GM19035 (cell line): ENCODE measurements around the gene GBE1.
"Not testable (repeated sequence)": the region's sequence is repeated elsewhere in the genome, so short reads cannot be mapped to it uniquely, and the experiment has no call there.

Experiments
- ATAC-seq: cut with Tn5 transposase; IDR thresholded peaks from one replicate; pipeline ENCODE4 v1.9.1; 2021; ENCODE audit not compliant: unreplicated experiment

GBE1 gene

DNA sequence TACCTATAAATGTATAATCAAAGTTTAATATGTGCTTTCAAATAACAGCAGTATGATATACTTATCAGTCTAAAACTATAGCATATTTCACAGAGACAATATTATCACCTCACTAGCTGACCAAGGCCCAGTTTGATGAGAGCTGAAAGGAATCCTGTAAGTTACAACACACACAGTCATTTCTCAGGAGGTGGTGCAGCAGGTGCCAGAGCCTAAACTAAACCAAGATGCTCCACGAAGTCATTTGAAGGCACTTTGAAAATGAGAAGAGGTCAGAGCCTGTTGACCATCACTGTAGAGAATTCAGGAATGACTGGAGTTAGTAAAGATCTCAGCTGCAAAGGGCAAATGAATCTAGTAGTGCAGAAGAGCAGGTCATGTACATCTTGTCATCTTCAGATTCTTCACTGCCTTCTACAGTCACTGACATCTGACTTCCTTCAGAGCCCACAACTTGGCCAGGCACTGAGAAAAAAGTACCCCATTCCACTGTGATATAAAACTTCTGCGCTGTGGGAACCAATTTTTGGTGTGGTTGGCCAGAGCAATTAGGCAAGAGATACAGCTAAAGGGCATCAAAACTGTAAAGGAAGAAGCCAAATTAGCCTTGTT is 7.9 kb downstream of the GBE1 start:
- ATAC-seq: no peak

DNA sequence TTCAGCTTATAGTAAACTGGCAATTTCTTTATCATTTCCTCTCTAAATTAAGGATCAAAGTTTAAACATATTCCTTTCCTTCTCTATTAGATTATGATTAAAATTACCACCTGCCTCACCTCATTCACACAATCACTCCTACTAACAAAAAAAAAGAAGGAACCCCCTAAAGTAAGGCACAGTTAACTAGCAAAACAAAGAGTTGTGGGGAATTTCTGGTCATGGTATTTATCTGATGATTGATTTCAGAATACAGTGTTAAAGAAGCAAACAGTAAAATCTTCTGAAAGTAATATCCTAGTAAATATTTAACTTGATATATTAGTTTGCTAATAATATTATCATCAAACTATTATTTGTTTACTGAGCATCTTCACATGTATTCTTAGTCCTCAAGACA is 8.8 kb downstream of the GBE1 start:
- ATAC-seq: no peak

DNA sequence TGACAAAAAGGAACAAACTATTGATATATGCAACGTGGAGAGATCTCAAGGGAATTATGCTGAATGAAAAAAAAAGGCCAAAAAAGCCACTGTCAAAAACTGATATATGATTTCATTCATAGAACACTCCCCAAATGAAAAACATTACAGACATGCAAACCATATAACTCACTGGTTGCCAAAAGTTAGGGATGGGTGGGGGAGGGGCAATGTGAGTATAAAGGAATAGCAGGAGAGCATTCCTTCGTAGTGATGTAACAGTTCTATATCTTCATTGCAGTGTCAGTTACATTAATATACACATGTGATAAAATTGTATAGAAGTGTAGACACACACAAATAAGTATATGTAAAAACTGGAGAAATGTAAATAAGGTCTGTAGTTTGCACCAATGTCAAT is 12.2 kb downstream of the GBE1 start:
- no peak for ATAC-seq

DNA sequence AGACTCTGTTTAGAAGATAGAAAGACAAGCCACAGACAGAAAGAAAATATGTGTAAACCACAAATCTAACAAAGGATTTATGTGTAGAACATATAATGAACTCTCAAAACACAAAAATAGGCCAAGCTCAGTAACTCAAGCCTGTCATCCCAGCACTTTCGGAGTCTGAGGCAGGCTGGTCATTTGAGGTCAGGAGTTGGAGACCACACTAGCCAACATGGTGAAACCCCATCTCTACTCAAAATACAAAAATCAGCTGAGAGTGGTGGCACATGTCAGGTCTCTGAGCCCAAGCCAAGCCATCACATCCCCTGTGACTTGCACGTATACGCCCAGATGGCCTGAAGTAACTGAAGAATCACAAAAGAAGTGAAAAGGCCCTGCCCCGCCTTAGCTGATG is 14.2 kb downstream of the GBE1 start:
- ATAC-seq: not testable (repeated sequence)

DNA sequence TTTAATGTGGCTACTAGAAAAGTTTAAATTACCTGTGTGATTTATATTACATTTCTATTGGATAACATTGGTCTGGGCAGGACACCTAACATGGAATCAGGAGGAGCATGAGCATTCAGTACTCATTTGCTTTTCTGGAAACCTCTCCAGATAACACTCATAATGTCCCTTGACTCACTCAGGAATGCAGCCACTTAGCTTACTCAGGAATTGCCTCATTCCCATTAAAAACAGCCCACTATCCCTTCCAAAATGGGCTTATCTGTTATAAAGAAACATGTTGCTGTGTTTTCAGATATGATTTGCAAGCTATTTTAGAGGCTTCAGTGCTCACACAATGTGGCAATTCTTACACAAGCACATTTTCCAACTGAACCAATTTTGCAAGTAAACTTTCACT is 17.1 kb downstream of the GBE1 start:
- no peak for ATAC-seq

DNA sequence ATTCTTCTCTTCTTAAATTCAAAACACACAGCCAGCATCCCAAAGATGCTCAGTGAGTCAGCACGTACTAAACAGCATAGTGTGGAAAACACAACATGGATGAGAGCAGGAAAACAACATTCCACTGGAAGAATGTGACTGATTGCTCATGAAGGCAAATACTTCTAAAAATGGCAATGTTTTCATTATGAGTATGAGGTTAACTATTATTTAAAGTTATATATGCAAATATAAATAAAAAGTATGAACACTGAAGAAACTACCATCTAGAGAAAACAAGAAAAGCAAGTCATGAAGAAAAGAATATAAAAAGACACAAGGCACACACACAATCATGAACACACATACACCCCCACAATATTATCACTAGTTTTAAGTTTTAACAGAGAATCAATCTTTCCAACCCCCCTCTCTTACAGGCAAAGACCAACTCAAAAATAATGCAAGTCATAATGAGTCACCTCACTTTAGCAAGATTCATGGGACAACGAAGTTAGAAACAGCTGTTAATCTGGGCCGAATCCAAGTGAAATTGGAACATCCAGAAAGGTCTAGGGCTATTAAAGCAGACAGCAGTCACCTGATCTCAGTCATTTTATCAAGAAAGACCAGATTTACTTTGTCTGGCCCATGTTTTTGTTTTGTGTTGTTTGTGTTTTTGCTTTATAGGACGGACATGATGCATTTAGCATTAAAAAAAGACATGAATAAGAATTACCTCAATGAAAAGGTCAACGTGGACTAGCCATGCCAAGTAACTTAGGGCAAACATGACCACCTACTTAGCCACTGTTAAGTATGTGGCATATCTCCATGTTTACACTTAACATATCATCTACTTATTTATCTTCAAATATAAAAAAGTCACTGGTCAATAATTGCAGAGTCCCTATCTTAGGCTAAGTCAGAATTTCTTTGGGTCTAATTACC is 18.1 kb downstream of the GBE1 start:
- no peak for ATAC-seq

DNA sequence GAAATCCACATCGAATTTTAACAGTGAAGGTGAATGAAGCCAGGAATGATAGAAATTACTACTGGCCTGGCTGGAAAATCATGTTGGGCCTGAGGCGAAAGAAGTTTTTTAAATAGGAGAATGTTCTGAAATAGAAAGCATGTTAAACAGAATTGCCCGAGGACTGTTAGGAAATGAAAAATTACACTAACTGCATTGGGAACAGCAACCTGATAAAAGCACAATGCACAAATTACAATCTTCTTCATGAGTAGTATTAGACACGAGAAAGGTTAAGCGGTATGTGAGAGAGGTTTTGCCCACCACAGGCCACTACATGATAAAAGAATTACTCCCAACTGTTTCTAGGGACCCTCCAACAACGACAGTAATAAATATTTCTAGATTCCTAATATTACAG is 18.9 kb downstream of the GBE1 start:
- no peak for ATAC-seq

DNA sequence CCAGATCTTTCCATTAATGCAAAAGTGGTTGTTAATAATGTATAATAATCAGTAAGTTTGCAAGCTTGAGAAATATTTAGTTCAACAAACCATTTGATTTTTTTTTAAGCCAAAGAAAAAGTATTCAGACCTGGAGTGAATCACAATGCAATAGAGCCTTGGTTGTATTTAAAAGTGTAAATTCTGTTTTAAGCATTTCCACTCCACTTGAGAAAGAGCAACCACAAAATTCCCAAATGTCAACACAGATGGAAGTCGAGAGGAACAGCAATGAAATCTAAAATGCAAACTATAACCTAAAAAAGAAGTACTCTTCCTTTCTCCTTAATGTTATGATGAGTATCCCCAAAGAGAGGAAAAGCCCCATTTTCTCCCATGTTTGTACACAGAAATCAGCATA is 20.2 kb downstream of the GBE1 start:
- ATAC-seq: no peak

DNA sequence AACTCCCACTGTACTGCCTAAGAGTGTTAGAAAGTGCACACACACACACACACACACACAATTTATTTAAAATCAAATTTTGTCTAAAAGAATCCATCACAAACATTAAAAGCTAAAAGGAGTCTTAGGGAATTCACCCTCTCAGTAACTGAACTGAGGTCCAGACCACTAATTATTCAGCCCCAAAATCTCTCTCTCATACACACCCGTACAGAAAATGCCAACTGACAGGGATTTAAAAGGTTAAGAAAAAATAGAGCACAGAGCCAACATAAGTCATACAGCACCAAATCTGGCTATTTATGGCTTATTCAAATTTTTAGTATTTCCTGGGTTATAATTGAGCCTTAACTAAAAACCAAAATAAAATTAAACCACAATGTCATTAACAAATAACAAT is 20.7 kb downstream of the GBE1 start:
- no peak for ATAC-seq

DNA sequence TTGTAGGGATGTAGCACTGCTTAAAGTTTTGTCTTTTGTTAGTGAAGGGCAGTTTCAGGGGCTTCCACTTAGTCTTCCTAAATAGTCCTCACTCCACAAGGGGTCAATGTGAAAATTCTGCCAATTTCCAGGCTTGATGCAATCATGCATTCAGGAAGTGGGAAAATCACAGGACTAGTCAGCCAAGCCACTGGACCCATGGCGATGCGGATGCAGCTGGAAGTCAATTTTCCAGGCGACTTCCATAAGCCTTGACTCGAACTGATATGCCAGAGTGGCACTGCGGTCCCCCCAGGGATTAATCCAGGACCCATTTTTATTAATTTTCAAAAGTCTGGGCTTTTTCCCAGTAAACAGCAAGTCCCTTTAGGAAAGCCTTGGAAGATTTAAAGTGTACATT is 26.1 kb downstream of the GBE1 start:
- no peak for ATAC-seq

DNA sequence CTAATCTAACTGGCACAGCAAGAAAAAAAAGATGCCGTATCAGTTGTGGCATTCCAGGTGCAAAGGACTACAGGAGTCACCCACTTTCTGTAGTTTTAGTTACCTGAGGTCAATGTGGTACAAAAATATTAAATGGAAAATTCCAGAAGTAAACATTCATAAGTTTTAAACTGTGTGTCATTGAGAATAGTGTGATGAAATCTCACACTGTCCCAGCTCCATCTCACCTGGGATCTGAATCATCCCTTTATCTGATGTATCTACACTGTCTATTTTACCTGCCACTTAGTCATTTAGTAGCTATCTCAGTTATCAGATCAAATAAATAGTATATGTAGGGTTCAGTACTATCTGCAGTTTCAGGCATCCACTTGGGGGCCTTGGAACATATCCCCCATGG is 26.7 kb downstream of the GBE1 start:
- ATAC-seq: no peak

DNA sequence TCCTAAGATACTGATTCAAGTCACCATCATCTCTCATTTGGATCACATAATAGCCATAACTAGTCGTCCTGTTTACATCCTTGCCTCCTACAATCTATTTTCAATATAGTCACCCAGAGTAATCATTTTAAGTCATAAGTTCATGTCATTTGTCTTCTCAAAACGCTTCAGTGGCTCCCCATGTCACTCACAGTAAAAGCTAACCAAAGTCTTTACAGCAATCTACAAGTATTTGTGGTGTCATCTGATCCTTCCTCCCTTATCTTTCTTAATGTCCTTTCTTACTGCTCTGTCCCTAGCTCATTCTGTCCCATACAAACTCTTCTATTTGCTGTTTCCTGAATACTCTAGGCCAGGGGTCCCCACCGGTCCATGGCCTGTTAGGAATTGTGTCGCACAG is 28.8 kb downstream of the GBE1 start:
- ATAC-seq: no peak

DNA sequence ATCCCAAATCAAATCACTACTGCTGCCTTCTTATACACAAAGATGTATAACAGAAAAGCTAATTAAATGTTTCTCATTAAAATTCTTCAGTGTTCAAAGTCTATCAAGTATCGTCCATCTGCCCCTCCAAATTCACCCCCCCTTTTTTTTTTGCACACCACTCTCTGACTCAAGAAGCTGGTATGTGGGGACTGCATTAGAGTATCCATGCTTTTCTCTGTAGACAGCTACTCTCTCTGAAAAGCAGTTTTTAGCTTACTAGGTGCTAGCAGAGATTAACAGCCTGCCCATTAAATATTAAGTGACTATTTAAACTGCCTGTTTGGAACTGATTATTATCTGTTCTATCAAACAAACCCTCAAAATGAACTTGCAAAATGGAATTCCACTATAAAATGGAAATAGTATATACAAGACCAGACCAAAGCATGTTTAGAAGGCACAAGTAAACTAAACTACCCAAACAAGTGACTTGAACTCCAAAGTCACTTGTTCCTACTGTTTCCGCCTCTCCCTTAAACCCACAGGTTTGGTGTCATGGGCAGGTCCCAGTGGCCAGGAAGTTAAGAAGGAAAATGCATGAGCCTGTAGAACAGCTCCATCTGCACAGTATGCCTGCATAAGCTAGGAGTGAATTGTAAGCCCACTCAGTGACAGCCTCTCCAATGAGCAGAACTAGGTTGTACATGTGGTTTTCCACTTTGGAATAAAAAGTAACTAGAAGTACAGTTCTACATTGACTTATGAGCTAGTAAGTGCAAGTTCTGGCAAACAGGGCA is 32.5 kb downstream of the GBE1 start:
- no peak for ATAC-seq

DNA sequence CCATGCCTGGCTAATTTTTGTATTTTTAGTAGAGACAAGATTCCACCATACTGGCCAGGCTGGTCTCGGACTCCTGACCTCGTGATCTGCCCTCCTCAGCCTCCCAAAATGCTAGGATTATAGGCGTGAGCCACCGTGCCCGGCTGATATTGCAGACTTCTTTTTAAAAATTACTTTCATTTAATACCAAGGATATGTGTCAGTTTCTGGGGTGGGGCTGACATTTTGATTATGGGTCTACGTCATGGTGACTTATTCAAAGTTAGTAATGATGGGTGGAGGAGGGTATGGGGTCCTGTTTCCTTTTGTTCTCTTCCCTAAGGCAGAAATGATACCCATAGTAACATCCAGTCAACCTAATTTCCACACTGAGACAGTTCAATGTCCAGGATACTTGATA is 34.7 kb downstream of the GBE1 start:
- ATAC-seq: no peak

DNA sequence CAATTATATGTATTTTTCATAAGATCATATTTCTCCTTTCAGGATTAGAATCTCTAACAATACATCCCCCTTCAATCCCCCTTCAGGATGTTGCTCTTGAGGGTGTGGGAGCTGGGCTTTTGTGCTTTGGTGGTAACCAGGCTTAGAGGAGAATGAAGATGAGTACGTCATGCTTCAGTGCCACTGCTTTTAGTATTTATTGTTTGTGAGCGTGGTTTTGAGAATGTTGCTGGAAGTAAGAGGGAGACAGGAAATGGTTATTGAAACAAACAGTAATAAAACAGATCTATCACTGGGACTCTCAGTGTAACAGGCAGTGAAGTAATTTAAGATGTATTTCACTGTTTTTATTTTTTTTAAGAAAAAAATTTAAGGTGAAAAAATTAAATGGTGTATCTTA is 35.3 kb downstream of the GBE1 start:
- ATAC-seq: no peak

DNA sequence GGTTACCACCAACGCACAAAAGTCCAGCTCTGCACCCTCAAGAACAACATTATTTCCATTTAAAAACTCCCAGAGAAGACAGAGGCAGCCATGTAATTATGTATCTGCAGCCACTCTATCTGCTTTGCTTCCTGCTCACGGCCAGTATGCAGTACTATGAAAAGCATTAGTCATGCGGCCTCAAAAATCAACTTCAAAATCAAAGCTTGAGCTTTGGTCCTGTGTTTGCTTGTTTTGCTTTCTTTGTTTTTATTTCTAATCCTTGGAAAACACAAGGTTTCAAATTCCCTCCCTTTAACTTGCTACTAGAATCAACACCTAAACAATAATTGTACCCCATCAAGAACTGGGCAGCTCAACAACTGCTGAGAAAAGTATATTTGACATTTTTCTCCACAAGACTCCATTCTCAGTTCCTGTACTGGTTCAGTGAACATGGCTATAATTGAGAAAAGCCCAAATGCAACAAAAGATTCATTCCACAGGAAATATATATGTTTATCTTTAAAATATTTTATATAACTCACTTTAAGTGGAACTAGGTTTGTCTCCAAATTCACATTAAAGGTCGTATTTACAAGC is 37.6 kb downstream of the GBE1 start:
- no peak for ATAC-seq

DNA sequence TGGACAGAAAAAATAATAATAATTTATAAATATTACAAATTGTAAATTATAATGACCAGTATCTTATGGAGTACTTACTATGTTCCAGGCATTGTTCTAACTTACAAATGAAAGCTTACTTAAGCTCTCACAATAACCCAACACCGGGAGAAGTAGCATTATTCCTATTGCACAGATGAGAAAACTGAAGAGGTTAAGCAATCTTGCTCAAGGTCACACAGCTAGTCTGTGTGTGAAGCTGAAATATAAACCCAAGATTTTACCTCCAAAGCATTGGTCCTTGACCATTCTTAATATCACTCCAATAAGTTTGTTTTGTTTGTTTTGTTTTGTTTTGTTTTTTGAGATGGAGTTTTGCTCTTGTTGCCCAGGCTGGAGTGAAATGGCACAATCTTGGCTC is 43.1 kb downstream of the GBE1 start:
- ATAC-seq: no peak

DNA sequence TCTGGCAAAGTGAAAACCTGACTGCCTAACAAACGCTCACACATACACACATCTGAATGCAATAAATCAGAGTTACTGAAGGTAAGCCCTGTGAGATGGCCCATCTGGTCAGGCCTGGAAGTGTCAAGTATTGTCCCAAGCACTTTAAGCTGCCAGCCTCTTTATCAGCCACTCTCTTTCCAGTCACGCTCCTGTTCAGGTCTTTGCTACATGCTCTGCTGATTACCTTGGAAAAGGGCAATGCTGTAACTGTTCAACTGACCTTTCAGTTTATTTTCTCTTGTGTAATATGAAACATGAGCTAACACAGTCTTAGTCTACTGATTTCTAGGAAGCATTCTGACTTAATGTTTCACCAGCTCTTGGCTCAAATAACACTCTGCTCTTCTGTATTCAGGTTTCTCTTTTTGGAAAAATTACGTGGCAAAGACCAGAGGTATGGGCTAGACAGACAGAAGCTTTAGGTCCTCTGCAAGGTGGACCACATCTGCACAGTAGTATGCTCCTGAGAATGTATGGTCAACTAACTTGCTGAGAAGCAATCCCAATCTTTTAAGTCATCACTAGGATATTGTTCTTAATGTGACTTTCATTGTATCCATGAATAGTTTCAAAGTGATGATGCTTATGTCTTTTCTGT is 44.5 kb downstream of the GBE1 start:
- ATAC-seq: no peak

DNA sequence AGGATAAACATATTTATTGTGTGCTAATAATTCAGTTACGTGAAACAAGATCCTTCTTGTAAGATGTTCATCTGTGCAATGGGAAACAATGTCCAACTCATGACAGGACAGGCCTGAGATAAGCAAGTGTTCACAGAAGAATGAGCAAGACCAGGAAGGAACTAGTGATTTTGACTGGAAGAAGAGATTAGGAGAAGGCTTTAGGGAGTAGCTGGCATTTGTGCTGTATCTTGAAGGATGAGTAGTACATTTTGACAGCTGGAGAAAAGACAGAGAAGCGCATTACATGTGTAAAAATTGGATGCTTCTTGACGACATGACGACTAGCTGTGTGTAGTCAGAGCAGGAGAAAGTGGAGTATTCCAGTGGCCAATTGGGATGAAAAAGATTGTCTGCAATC is 48.4 kb downstream of the GBE1 start:
- ATAC-seq: no peak

DNA sequence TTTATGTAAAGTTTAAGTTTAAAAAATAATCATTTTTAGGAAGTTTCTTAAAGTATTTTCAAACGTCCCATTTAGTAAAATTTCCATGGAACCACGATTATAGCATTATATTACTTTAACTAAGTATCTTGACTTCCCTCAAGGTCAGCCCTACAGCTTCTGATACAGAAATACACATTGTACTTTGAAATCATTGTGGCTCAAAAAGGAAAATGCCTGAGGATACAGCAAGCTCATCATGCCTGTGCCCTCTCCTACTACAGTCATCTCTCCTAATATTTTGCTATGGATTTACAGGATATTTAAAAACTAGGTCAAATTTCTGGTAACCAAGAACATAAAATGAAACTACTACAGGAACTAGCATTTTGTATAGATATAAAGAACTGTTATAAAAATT is 51.8 kb downstream of the GBE1 start:
- ATAC-seq: no peak

DNA sequence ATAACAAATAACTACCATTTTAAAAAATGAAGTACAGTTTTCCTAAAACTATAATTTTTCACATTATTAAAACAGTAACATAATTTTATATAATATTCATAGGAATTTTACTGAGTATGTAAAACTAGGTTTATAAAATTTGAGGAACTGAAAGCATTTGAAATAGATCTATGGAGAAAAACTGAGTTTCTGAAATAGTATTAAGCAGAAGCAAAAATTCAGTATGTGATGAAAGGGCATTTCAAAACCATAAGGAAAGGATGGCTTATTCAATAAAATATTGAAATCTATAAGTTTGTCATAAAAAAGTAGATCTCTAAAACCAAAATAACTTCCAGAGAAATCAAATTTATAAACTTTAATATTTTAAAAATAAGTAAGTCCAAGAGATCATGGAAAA is 53.4 kb downstream of the GBE1 start:
- ATAC-seq: no peak
